K562 (cell line): Measurements from ENCODE around the gene MTRFR. TPM values are rescaled to one million over a fixed set of nuclear protein-coding genes. Genes with fewer than 3 reads are reported as not detected.

Experiments
- BRD4 ChIP-seq: fragments of 200-600 bp; sonication (generic); IDR thresholded peaks from 2 replicates; pipeline ENCODE4 v1.6.1; 2017; ENCODE audit warnings: inconsistent platforms
- BRD9 ChIP-seq: fragments of 450-650 bp; IDR thresholded peaks from 2 replicates; pipeline ENCODE4 v1.6.1; 2018; ENCODE audit warnings: low read depth; ENCODE audit not compliant: partially characterized antibody
- CBFA2T3 ChIP-seq: fragments of 450-650 bp; IDR thresholded peaks from 2 replicates; pipeline ENCODE4 v1.6.1; 2017
- CTBP1 ChIP-seq: fragments of 450-650 bp; IDR thresholded peaks from 2 replicates; pipeline ENCODE4 v1.6.1; 2016; ENCODE audit warnings: borderline replicate concordance
- E4F1 ChIP-seq: fragments of 250-450 bp; sonication (Bioruptor Pico); IDR thresholded peaks from 2 replicates; pipeline ENCODE4 v1.5.0; 2021; ENCODE audit warnings: mild to moderate bottlenecking, borderline replicate concordance
- EZH2 ChIP-seq: IDR thresholded peaks from 2 replicates; pipeline ENCODE4 v1.6.1; 2012; ENCODE audit warnings: low read depth, mild to moderate bottlenecking, inconsistent platforms, low read length, borderline replicate concordance
- FOXJ3 ChIP-seq: sonication (generic); formaldehyde crosslinking; IDR thresholded peaks from 2 replicates; pipeline ENCODE4 v1.4.0; 2020; ENCODE audit warnings: mild to moderate bottlenecking, missing genetic modification reagents
- HNRNPLL ChIP-seq: fragments of 200-400 bp; formaldehyde crosslinking; IDR thresholded peaks from 2 replicates; pipeline ENCODE4 v1.6.1; 2017; ENCODE audit warnings: low read length, low read depth, mild to moderate bottlenecking; ENCODE audit not compliant: poor library complexity, severe bottlenecking
- KLF6 ChIP-seq: fragments of 250-450 bp; sonication (Bioruptor Pico); IDR thresholded peaks from 2 replicates; pipeline ENCODE4 v1.4.0; 2020; ENCODE audit warnings: mild to moderate bottlenecking, moderate library complexity, borderline replicate concordance
- MITF ChIP-seq: IDR thresholded peaks from 2 replicates; pipeline ENCODE4 v1.6.1; 2014; ENCODE audit warnings: antibody characterized with exemption
- POLR2A ChIP-seq: fragments of 450-650 bp; conservative IDR thresholded peaks from 2 replicates; pipeline ENCODE4 v1.6.1; 2016
- PTBP1 ChIP-seq: fragments of 200-400 bp; formaldehyde crosslinking; IDR thresholded peaks from 2 replicates; pipeline ENCODE4 v1.6.1; 2017; ENCODE audit warnings: low read depth, low read length
- PTRF ChIP-seq: fragments of 450-650 bp; IDR thresholded peaks from 2 replicates; pipeline ENCODE4 v1.6.1; 2016; ENCODE audit warnings: mild to moderate bottlenecking, missing genetic modification characterization, missing compliant biosample characterization
- YBX1 ChIP-seq: fragments of 450-650 bp; IDR thresholded peaks from 2 replicates; pipeline ENCODE4 v1.7.1; 2016; ENCODE audit warnings: mild to moderate bottlenecking
- ZNF133 ChIP-seq: fragments of 250-450 bp; sonication (Bioruptor Pico); IDR thresholded peaks from 2 replicates; pipeline ENCODE4 v1.4.0; 2020; ENCODE audit warnings: mild to moderate bottlenecking
- polyA plus RNA-seq, 8 experiments: library from polyadenylated mRNA; depleted of rRNA in 4 of 8; stranded (reverse) in 5 of 8; unstranded in 3 of 8; fragments of >200 nt; fragmentation: Nextera tagmentation in 2 of 8; fragmentation: Illumina TruSeq in 1 of 8; extraction: Ambion mirVana in 2 of 8; extraction: Trizol in 1 of 8; gene quantifications; 2 replicates each; pipeline versions ENCODE4 v1.2.1 to v1.2.3, GENCODE V29; 2011 to 2014; ENCODE audit warnings: inconsistent platforms in 1 of 8, missing spikeins in 1 of 8
- total RNA-seq, 7 experiments: library from RNA; depleted of rRNA in 6 of 7; stranded (reverse); fragments of >200 nt in 6 of 7; fragmentation: Illumina TruSeq in 2 of 7; extraction: Trizol in 2 of 7; gene quantifications; 2 replicates each; pipeline versions ENCODE4 v1.2.1 to v1.2.3, GENCODE V29; 2011 to 2021; ENCODE audit warnings: low replicate concordance in 1 of 7
- TF ChIP-seq, protein P1 (sequence below), 2 experiments: fragments of 450-650 bp; conservative IDR thresholded peaks; 2 replicates each; pipeline ENCODE4 v1.6.1; 2017; ENCODE audit warnings: mild to moderate bottlenecking in 2 of 2, moderate library complexity in 2 of 2
- TF ChIP-seq, protein P2 (sequence below): sonication (generic); formaldehyde crosslinking; IDR thresholded peaks from 2 replicates; pipeline ENCODE4 v1.8.1; 2023; ENCODE audit warnings: mild to moderate bottlenecking, missing genetic modification reagents, moderate library complexity
- TF ChIP-seq, protein P3 (sequence below), 3 experiments: fragments of 200-800 bp in 1 of 3; fragments of 250-450 bp in 1 of 3; fragments of 450-650 bp in 1 of 3; sonication (Bioruptor Pico) in 1 of 3; sonication (Bioruptor generic) in 1 of 3; formaldehyde crosslinking in 1 of 3; IDR thresholded peaks; 2 replicates each; pipeline versions ENCODE4 v1.6.1 to v1.8.0; 2016 to 2022; ENCODE audit warnings: mild to moderate bottlenecking in 2 of 3, missing genetic modification characterization in 2 of 3, missing compliant biosample characterization in 1 of 3, moderate library complexity in 1 of 3

Gene MTRFR
- total and polyA plus RNA-seq, 9 of the 15 experiments (the other 6 are each of a cell fraction or from before 2014, with no cell fraction given), result 16.7 to 55.6 (median 34.7) TPM

GRCh38 chr12:123232807-123233504 lies at the start of gene MTRFR, which contains the start of gene MPHOSPH9 (continued):
- TF ChIP-seq, protein P1, sequence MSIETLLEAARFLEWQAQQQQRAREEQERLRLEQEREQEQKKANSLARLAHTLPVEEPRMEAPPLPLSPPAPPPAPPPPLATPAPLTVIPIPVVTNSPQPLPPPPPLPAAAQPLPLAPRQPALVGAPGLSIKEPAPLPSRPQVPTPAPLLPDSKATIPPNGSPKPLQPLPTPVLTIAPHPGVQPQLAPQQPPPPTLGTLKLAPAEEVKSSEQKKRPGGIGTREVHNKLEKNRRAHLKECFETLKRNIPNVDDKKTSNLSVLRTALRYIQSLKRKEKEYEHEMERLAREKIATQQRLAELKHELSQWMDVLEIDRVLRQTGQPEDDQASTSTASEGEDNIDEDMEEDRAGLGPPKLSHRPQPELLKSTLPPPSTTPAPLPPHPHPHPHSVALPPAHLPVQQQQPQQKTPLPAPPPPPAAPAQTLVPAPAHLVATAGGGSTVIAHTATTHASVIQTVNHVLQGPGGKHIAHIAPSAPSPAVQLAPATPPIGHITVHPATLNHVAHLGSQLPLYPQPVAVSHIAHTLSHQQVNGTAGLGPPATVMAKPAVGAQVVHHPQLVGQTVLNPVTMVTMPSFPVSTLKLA (conservative IDR thresholded peaks at IDR 0.05), result peak; percentile 97 to 98
- TF ChIP-seq CBFA2T3 (no peak), BRD9 (no peak), ZNF133 (CRISPR knock-in tag) (no peak), EZH2 (no peak), HNRNPLL (peak; percentile 29), CTBP1 (peak; percentile 97), YBX1 (no peak), E4F1 (no peak), MITF (peak; percentile 17; the same call in 1 of the 2 replicates), FOXJ3 (CRISPR knock-in tag) (no peak), POLR2A (peak; percentile 100), KLF6 (CRISPR knock-in tag) (no peak), PTRF (no peak), BRD4 (no peak), PTBP1 (no peak)
- TF ChIP-seq, protein P2, sequence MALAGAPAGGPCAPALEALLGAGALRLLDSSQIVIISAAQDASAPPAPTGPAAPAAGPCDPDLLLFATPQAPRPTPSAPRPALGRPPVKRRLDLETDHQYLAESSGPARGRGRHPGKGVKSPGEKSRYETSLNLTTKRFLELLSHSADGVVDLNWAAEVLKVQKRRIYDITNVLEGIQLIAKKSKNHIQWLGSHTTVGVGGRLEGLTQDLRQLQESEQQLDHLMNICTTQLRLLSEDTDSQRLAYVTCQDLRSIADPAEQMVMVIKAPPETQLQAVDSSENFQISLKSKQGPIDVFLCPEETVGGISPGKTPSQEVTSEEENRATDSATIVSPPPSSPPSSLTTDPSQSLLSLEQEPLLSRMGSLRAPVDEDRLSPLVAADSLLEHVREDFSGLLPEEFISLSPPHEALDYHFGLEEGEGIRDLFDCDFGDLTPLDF, result peak; percentile 98
- TF ChIP-seq, protein P3, sequence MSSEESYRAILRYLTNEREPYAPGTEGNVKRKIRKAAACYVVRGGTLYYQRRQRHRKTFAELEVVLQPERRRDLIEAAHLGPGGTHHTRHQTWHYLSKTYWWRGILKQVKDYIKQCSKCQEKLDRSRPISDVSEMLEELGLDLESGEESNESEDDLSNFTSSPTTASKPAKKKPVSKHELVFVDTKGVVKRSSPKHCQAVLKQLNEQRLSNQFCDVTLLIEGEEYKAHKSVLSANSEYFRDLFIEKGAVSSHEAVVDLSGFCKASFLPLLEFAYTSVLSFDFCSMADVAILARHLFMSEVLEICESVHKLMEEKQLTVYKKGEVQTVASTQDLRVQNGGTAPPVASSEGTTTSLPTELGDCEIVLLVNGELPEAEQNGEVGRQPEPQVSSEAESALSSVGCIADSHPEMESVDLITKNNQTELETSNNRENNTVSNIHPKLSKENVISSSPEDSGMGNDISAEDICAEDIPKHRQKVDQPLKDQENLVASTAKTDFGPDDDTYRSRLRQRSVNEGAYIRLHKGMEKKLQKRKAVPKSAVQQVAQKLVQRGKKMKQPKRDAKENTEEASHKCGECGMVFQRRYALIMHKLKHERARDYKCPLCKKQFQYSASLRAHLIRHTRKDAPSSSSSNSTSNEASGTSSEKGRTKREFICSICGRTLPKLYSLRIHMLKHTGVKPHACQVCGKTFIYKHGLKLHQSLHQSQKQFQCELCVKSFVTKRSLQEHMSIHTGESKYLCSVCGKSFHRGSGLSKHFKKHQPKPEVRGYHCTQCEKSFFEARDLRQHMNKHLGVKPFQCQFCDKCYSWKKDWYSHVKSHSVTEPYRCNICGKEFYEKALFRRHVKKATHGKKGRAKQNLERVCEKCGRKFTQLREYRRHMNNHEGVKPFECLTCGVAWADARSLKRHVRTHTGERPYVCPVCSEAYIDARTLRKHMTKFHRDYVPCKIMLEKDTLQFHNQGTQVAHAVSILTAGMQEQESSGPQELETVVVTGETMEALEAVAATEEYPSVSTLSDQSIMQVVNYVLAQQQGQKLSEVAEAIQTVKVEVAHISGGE (CRISPR knock-in tag; IDR thresholded peaks at IDR 0.05), result peak in 1 of 3 experiments; percentile 49; a peak in 2 of 6 replicates
